Stimulated activated CD4-positive, alpha-beta T cell treated with anti-CD3 and anti-CD28 coated beads, Interleukin-4, amount 100 ng/mL, for 24 hours (primary cell): ENCODE measurements around the gene ASNSD1.
"Not testable (repeated sequence)": the region's sequence is repeated elsewhere in the genome, so short reads cannot be mapped to it uniquely, and the experiment has no call there.

Experiments used
- DNase-seq: peaks from one replicate; pipeline ENCODE4 v3.0.0-alpha.2; 2020

The ASNSD1 gene

DNA sequence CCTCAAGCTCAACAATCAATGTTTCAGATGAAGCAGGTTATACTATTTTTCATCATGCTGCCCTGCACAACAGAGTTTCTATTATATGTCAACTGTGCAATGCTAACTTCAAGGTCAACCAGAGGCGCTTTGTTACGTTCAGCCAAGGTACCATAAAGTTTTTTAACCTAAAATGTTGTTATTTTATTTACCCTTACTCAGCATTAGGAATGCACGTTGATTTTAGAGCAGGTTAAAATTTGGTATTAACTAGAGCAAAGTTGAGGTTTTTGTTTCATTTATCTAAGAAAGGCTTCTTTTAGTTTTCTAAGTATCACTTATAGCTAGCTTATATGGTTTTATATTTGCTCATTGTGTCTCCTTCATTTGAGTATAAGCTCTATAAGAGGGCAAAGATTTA lies 35.0 kb downstream of the ASNSD1 start:
- DNase-seq, result no peak

DNA sequence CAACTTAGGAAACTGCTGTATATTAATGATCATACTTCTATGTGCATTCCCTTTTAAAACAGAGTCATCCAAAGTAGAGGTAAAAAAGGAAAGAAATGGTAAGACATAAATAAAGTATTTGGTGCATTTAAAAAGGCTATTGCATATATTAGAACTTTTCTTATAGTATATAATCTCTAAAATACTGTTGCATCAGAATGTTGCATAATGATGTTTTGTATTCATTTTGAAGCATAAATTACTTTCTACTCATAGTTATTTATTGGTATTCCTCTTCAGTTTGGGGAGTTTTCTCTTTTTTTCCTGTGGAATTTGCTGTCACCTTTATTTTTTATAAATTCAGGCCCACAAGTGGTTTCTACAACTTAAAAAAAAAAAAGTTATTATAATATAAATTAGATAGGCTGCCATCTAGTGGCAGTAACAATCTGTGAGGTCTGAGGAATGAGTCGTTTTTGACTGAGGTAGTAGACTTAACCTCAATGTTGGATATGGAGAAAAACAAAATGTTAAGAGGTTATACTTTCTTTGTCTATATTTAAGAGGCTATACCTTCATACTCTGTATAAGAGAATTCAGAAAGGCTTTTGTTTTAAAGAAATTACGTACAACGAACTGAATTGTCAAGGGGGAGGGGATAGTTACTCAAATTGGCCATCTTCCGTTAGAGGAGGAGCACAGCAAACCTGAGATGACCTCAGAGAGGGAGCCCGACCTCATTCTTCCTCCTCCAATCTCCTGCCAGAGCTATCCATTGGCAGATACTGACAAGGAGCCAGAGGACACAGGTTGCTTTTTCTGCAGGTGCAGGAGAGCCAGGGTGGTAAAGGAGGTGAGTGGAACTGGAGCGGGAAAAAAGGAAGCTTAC lies 37.0 kb downstream of the ASNSD1 start:
- DNase-seq, result peak; percentile 52

DNA sequence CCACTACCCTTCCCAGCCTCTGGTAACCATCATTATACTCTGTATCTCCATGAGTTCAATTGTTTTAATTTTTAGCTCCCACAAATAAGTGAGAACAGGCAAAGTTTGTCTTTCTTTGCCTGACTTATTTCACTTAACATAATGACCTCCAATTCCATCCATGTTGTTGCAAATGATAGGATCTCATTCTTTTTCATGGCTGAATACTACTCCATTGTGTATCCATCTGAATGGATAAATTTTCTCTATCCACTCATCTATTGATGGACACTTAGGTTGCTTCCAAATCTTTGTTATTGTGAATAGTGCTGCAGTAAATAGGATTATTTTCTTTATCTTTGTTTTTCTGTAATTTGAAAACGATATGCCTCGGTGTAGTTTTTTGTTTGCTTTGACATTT lies 39.4 kb downstream of the ASNSD1 start:
- no peak for DNase-seq

DNA sequence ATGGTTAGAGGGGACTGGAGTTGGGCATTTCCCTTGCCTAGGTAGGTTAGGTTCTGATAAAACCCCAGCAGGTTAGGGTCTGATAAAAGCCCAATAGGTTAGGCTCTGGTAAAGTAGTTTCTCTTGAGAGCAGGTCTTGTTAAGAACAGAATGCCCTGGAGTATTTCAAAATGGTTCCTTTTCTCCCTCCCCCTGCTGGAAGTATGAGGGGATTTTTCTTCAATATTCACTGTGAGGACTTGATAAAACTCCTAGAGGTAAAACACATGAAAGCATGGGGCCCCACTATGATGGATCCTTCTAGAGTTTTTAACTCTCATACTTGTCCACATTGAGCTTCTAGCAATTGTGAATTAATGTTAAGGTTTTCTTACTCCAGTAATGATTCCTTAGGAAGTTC lies 40.8 kb downstream of the ASNSD1 start:
- DNase-seq, result no peak

GRCh38 chr2:189709501-189710221 lies 48.4 kb downstream of the ASNSD1 start:
- DNase-seq, result no peak

DNA sequence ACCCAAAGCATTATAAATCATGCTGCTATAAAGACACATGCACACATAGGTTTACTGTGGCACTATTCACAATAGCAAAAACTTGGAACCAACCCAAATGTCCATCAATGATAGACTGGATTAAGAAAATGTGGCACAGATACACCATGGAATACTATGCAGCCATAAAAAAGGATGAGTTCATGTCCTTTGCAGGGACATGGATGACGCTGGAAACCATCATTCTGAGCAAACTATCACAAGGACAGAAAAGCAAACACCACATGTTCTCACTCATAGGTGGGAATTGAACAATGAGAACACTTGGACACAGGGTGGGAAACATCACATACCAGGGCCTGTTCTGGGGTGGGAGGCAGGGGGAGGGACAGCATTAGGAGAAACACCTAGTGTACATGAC lies 56.3 kb downstream of the ASNSD1 start:
- not testable (repeated sequence) for DNase-seq

DNA sequence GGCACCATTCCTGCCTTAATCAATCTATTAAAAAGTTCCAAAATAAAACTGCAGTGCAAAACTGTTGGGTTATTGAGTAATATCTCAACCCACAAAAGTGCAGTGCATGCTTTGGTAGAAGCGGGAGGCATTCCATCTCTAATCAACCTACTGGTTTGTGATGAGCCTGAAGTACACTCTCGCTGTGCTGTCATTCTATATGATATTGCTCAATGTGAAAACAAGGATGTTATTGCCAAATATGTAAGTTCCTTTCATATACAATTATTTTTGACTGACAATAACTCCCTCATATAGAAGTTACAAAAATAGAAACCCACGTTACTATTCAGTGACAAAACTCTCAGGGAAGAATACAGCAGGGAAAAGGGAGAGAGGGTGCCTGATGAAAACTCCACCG lies 58.3 kb downstream of the ASNSD1 start:
- DNase-seq, result no peak
